Measurements from ENCODE around the gene RAI1. TPM values are rescaled to one million over a fixed set of nuclear protein-coding genes. Genes with fewer than 3 reads are reported as not detected.

The RAI1 gene
- polyA plus RNA-seq, 2 of the 4 experiments (the other 2 are of a cell fraction): 3.5 to 23.8 TPM

- FAIRE-seq (no peak), DNase-seq (ENCODE audit: low read depth in 1 of 2, low spot score in 1 of 2) (no peak), ATAC-seq (no peak)
- TF ChIP-seq HOXA7 (CRISPR knock-in tag; IDR thresholded peaks at IDR 0.05): no peak
- peak; percentile 38 for TF ChIP-seq ZFP36 (IDR thresholded peaks at IDR 0.05; ENCODE audit: borderline replicate concordance, partially characterized antibody)
- TF ChIP-seq KDM1A (IDR thresholded peaks at IDR 0.05; ENCODE audit: low read depth): no peak; the same call in 1 of the 2 replicates
- no peak for TF ChIP-seq RAD21 (conservative IDR thresholded peaks at IDR 0.05 in 1 of 2, IDR thresholded peaks at IDR 0.05 in 1 of 2)
- no peak for TF ChIP-seq HOXB13 (CRISPR knock-in tag; IDR thresholded peaks at IDR 0.05; ENCODE audit: low read depth)
- no peak for TF ChIP-seq CHD4 (IDR thresholded peaks at IDR 0.05; ENCODE audit: borderline replicate concordance)
- POLR2A ChIA-PET: no interaction called here
- no peak overlapping the region for H3K27ac ChIP-seq
- no peak overlapping the region for H3K4me2 ChIP-seq
- peaks cover 8% of the 10 kb centered on the region for H3K9me3 ChIP-seq
- CTCF ChIA-PET: interaction anchor here (1.5 to 5.4 kb wide), 3 partner anchors 15 to 310 kb away, joined by 7 to 40 read pairs (median 23); no protein-coding TSS in a partner anchor
- 87% methylated on average over 4 of the region's 4 CpGs for WGBS (ENCODE audit: missing lambda C conversion rate)
- no peak overlapping the region for H3K4me3 ChIP-seq
- H3K4me1 ChIP-seq: peaks cover 20% of the 10 kb centered on the region
Observed at GRCh38 chr17:17664064-17664452, 17.2 kb upstream of the RAI1 start.

DNA sequence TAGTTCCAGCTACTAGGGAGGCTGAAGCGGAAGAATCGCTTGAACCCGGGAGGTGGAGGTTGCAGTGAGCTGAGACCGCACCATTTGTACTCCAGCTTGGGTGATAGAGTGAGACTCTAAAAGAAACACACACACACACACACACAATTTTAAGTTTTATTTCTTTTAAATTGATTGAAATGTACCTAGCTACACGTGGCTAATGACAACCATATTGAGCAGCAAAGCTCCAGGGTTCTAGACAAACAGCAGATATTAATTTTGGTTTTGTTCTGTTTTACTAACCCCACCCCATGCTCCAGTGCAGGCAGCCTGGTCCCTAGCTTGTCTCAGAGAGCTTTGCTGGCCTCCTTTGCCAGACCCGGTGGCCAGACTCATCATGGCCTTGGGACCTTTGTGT, 16.0 kb upstream of the RAI1 start:
- CTCF ChIA-PET: interaction anchor here (0.6 to 5.4 kb wide), 6 partner anchors 11 to 311 kb away, joined by 3 to 40 read pairs (median 6); no protein-coding TSS in a partner anchor
- Histone ChIP-seq H3K4me3 (no peak overlapping the region), H3K9me3 (no peaks in the 10 kb centered on the region; the same call in 2 of the 3 replicates), H3K4me2 (no peak overlapping the region), H3K27ac (no peak overlapping the region), H3K4me1 (peaks cover 20% of the 10 kb centered on the region)
- TF ChIP-seq ZSCAN20 (CRISPR knock-in tag; IDR thresholded peaks at IDR 0.05) (no peak), HOXB13 (CRISPR knock-in tag; IDR thresholded peaks at IDR 0.05; ENCODE audit: low read depth) (no peak)
- no peak for DNase-seq (ENCODE audit: low read depth in 1 of 2, low spot score in 1 of 2)
- POLR2A ChIA-PET: interaction anchor here (1.7 kb wide), 1 partner anchor 171 kb away, joined by 5 read pairs; no protein-coding TSS in a partner anchor
- no peak for FAIRE-seq
- WGBS (ENCODE audit: missing lambda C conversion rate): 84% methylated on average over 6 of the region's 6 CpGs
- ATAC-seq: no peak

GRCh38 chr17:17666111-17666714, 15.0 kb upstream of the RAI1 start:
- peak; percentile 46 to 59; a peak in 5 of 6 replicates for ATAC-seq
- no peak overlapping the region for H3K4me2 ChIP-seq
- 59% methylated on average over 13 of the region's 13 CpGs for WGBS (ENCODE audit: missing lambda C conversion rate)
- ChIA-PET POLR2A (interaction anchor here (1.7 kb wide), 1 partner anchor 170 kb away, joined by 5 read pairs; no protein-coding TSS in a partner anchor), CTCF (interaction anchor here (1.0 to 5.4 kb wide), 6 partner anchors 10 to 312 kb away, joined by 3 to 40 read pairs (median 6); no protein-coding TSS in a partner anchor)
- peak in 1 of 2 experiments; percentile 66 for DNase-seq (ENCODE audit: low read depth in 1 of 2, low spot score in 1 of 2)
- no peaks in the 10 kb centered on the region for H3K9me3 ChIP-seq
- no peak overlapping the region for H3K4me3 ChIP-seq
- TF ChIP-seq EP300 (IDR thresholded peaks at IDR 0.05): no peak
- no peak for TF ChIP-seq NFE2L2 (conservative IDR thresholded peaks at IDR 0.05; ENCODE audit: low read length)
- no peak for TF ChIP-seq RFX5 (IDR thresholded peaks at IDR 0.05)
- TF ChIP-seq, protein P1, sequence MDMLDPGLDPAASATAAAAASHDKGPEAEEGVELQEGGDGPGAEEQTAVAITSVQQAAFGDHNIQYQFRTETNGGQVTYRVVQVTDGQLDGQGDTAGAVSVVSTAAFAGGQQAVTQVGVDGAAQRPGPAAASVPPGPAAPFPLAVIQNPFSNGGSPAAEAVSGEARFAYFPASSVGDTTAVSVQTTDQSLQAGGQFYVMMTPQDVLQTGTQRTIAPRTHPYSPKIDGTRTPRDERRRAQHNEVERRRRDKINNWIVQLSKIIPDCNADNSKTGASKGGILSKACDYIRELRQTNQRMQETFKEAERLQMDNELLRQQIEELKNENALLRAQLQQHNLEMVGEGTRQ (IDR thresholded peaks at IDR 0.05): no peak
- peak overlapping the region in 1 of 2 experiments; percentile 38; a peak in 2 of 6 replicates for H3K27ac ChIP-seq
- peaks cover 20% of the 10 kb centered on the region for H3K4me1 ChIP-seq
- FAIRE-seq: no peak

- CTCF ChIA-PET: interaction anchor here (0.9 to 5.4 kb wide), 7 partner anchors 8 to 313 kb away, joined by 3 to 40 read pairs (median 3); no protein-coding TSS in a partner anchor
- Histone ChIP-seq H3K4me1 (peaks cover 20% of the 10 kb centered on the region), H3K27ac (no peak overlapping the region), H3K9me3 (no peaks in the 10 kb centered on the region), H3K4me3 (no peak overlapping the region), H3K4me2 (no peak overlapping the region)
- no peak for ATAC-seq
- DNase-seq (ENCODE audit: low read depth in 1 of 2, low spot score in 1 of 2): no peak
- POLR2A ChIA-PET: no interaction called here
- 85% methylated on average over 1 of the region's 2 CpGs for WGBS (ENCODE audit: missing lambda C conversion rate)
- no peak for FAIRE-seq
- TF ChIP-seq KDM1A (IDR thresholded peaks at IDR 0.05; ENCODE audit: low read depth) (no peak), HMGXB4 (CRISPR knock-in tag; IDR thresholded peaks at IDR 0.05; ENCODE audit: borderline replicate concordance) (no peak), BHLHE40 (IDR thresholded peaks at IDR 0.05; ENCODE audit: low read depth, low read length) (no peak), CBX8 (IDR thresholded peaks at IDR 0.05) (no peak), CHD2 (IDR thresholded peaks at IDR 0.05; ENCODE audit: low read length, partially characterized antibody) (no peak), HES2 (IDR thresholded peaks at IDR 0.05) (no peak), CHD4 (IDR thresholded peaks at IDR 0.05; ENCODE audit: borderline replicate concordance) (no peak), CTCF (IDR thresholded peaks at IDR 0.05) (no peak), E2F6 (IDR thresholded peaks at IDR 0.05; ENCODE audit: borderline replicate concordance, low read depth) (no peak), KDM5A (IDR thresholded peaks at IDR 0.05) (no peak), MYC (IDR thresholded peaks at IDR 0.05; ENCODE audit: borderline replicate concordance, low read length) (no peak), MAX (IDR thresholded peaks at IDR 0.05) (no peak)
- TF ChIP-seq, protein P2, sequence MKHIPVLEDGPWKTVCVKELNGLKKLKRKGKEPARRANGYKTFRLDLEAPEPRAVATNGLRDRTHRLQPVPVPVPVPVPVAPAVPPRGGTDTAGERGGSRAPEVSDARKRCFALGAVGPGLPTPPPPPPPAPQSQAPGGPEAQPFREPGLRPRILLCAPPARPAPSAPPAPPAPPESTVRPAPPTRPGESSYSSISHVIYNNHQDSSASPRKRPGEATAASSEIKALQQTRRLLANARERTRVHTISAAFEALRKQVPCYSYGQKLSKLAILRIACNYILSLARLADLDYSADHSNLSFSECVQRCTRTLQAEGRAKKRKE (CRISPR knock-in tag; IDR thresholded peaks at IDR 0.05; ENCODE audit: low read depth): no peak
Observed at GRCh38 chr17:17667231-17667630, 14.0 kb upstream of the RAI1 start.

Data from A549 (cell line).